ENCODE data around the gene LONP2. TPM values are rescaled to one million over a fixed set of nuclear protein-coding genes. Genes with fewer than 3 reads are reported as not detected.
"Not testable (repeated sequence)": the region's sequence is repeated elsewhere in the genome, so short reads cannot be mapped to it uniquely, and the experiment has no call there.

Gene LONP2
- total RNA-seq, 4 donors from 2014 or later = 50.8 to 80.9 (median 53.9) TPM

DNA sequence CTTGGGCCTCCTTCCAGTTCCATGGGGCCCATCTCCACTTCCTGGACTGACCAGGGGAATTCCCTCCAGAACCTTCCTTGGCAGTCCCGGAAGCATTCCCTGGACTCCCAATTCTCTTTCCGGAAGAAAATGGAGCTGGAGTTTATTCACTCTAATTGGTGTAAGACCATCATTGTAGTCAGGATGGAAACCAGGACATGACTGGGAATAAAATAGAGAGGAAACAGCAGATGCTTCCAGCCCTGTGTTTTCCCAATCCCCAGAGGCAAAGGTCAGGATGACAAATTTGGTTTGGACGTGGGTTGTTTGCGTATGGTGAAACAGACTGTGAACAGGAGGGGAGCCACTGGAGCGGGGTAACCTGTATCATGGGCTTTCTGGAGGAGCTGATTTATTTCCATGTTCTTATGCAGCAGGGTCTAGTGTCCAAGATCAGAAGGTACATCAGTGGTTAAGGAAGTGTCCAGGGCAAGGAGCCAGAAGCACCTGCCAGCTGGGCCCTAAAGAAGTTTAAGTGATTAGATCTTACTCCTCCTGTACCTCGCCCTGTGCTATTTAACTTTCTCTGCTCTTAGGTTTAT lies 8.5 kb upstream of the LONP2 start:
- ATAC-seq (ENCODE audit: low FRiP score) = no peak

GRCh38 chr16:48236286-48236685 lies 7.8 kb upstream of the LONP2 start:
- TF ChIP-seq, protein P1, sequence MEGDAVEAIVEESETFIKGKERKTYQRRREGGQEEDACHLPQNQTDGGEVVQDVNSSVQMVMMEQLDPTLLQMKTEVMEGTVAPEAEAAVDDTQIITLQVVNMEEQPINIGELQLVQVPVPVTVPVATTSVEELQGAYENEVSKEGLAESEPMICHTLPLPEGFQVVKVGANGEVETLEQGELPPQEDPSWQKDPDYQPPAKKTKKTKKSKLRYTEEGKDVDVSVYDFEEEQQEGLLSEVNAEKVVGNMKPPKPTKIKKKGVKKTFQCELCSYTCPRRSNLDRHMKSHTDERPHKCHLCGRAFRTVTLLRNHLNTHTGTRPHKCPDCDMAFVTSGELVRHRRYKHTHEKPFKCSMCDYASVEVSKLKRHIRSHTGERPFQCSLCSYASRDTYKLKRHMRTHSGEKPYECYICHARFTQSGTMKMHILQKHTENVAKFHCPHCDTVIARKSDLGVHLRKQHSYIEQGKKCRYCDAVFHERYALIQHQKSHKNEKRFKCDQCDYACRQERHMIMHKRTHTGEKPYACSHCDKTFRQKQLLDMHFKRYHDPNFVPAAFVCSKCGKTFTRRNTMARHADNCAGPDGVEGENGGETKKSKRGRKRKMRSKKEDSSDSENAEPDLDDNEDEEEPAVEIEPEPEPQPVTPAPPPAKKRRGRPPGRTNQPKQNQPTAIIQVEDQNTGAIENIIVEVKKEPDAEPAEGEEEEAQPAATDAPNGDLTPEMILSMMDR (IDR thresholded peaks at IDR 0.05) = no peak
- DNase-seq (ENCODE audit: low spot score) (no peak), ATAC-seq (ENCODE audit: low FRiP score) (no peak)

More for the DNA sequence above, 8.5 kb upstream of the LONP2 start:
- no peak for DNase-seq (ENCODE audit: low spot score)
- TF ChIP-seq, protein P1 (IDR thresholded peaks at IDR 0.05) = no peak

DNA sequence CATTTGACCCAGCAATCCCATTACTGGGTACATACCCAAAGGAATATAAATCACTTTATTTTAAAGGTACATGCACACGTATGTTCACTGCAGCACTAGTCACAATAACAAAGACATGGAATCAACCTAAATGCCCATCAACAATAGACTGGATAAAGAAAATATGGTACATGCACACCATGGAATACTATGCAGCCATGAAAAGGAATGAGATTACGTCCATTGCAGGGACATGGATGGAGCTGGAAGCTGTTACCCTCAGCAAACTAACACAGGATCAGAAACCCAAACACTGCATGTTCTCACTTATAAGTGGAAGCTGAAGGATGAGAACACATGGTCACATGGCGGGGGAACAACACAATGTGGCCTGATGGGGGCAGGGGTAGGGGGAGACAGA lies 4.0 kb upstream of the LONP2 start:
- DNase-seq (ENCODE audit: low spot score); ATAC-seq (ENCODE audit: low FRiP score): not testable (repeated sequence)

DNA sequence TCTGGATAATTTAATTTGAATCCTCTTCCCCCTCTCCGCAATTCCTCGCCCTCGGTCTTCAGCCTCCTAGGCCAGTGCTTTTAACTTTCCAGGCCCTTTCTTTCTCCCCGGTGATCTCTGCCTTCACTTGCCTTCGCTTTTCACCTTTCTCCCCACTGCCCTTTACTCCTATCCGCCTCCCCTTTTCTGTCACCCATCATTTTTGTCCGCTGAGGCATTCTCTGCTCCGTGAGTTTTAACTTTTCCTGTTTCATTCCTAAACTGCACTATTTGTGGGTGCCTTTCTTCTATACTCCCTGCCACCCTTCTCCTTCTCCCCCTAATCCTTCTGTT lies 729 bp downstream of the LONP2 start:
- no peak for ATAC-seq (ENCODE audit: low FRiP score)

GRCh38 chr16:48246066-48246465 lies 2.0 kb downstream of the LONP2 start:
- TF ChIP-seq, protein P1 (IDR thresholded peaks at IDR 0.05) = no peak
- ATAC-seq (ENCODE audit: low FRiP score) (no peak), DNase-seq (ENCODE audit: low spot score) (no peak)

More for the DNA sequence above, 729 bp downstream of the LONP2 start:
- DNase-seq (ENCODE audit: low spot score) = no peak
- TF ChIP-seq, protein P1 (IDR thresholded peaks at IDR 0.05) = no peak

DNA sequence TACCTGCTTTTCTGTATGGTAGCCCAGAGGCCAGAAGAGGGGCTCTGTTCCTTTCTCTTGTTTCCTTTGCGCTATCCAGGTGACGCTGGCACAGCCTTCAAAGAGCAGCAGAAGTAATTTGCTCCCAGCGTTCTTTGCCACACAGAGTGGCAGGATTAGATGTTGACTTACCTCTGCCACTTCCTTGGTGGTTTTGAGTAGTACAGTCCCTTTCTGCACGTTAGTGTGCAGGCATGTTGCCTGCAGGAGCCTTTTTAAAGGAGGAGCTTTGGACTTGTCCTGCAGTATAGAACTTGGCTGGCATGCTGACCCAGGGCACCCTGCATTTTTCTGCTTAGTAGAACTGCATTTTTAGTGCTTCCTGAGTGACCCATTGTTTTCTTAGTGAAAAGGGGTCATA lies 3.2 kb downstream of the LONP2 start, which contains the start of gene ABCC11:
Gene ABCC11, minus strand, starts transcription at position 229 of the 400 bp plus-strand sequence. CDS start 15,618 bp downstream, outside the sequence.
- DNase-seq (ENCODE audit: low spot score) (no peak), ATAC-seq (ENCODE audit: low FRiP score) (no peak)
- TF ChIP-seq, protein P1 (IDR thresholded peaks at IDR 0.05) = no peak

DNA sequence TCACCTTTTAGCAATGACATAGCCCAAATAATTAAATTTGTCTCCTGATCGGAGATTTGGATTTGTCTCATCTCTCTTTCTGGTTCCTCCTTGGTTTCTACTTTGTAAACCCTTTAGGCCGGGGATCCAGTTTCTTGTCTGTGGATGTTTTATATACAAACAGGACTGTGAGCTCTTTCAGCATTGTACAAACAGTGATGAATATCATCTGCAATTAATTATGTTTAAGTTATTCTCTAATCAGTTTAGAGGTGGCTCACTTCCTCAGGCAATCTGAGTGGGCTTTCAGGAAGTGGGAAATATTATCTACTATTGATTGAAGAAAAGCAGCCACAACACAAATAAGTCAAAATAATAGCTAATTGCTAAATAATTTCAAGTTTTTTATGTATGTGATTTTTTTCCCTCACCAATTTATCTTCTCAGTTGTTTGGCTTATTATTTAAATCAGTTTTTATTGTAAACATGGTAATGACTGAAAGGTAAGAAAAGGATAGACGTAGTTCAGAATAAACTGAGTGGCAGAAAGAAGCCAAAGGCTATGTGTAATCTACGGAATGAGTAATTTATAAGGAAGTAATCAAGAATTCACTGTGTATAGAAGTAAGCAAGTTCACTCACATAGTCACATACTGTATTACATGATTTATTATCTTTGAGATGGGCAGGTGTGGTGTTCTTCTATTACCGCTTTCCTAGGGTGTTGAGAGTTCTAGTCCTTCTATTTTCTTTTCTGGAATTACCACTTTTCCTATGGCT lies 6.6 kb downstream of the LONP2 start:
- TF ChIP-seq, protein P1 (IDR thresholded peaks at IDR 0.05) = no peak
- DNase-seq (ENCODE audit: low spot score) (no peak), ATAC-seq (ENCODE audit: low FRiP score) (no peak)
